ENCODE data around the gene PXMP4. TPM values are rescaled to one million over a fixed set of nuclear protein-coding genes. Genes with fewer than 3 reads are reported as not detected.

PXMP4 gene
- total and polyA plus RNA-seq, 9 of the 15 experiments (the other 6 are each of a cell fraction or from before 2014, with no cell fraction given) = 4.8 to 29.1 (median 6.8) TPM

DNA sequence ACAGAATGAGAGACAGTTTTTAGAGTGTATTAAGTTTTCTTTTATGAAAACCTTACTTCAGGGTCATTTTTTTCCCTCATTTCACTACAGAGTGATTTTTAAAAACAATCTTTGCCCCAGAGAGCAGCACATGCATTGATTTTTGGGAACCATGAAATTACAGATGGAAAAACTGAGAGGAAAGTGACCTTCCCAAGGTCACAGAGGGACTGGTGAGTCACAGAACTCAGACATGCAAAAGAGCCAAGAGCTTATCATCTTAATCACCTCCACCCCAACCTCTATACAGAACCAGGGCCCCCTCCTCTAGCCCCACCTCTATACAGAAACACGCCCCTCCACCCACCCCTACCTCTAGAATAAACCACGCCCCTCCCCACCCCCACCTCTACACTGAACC is 10.7 kb downstream of the PXMP4 start (continued):
- TF ChIP-seq MAZ (CRISPR knock-in tag; conservative IDR thresholded peaks at IDR 0.05 in 1 of 2, IDR thresholded peaks at IDR 0.05 in 1 of 2) (peak in 1 of 2 experiments; percentile 34; a peak in 1 of 4 replicates), SMARCE1 (IDR thresholded peaks at IDR 0.05) (peak; percentile 74), MYC (IDR thresholded peaks at IDR 0.05; ENCODE audit: low read depth, low read length) (no peak), MYC (CRISPR knock-in tag; IDR thresholded peaks at IDR 0.05; ENCODE audit: borderline replicate concordance, low read depth) (no peak), GTF2A2 (tag; IDR thresholded peaks at IDR 0.05) (no peak), HNRNPH1 (optimal IDR thresholded peaks at IDR 0.05; ENCODE audit: low read depth, low read length) (no peak), NFRKB (IDR thresholded peaks at IDR 0.05; ENCODE audit: low read depth) (no peak), HLTF (IDR thresholded peaks at IDR 0.05) (no peak), NFATC3 (IDR thresholded peaks at IDR 0.05) (0 out of 2 replicates have a peak, but pooled peaks have one; percentile 54), JUN (IDR thresholded peaks at IDR 0.05; ENCODE audit: borderline replicate concordance, low read depth, low read length) (peak; percentile 79), JUN (CRISPR knock-in tag; IDR thresholded peaks at IDR 0.05; ENCODE audit: borderline replicate concordance) (no peak), XRCC5 (IDR thresholded peaks at IDR 0.05; ENCODE audit: low read depth, low read length) (no peak), SMARCA4 (IDR thresholded peaks at IDR 0.05) (peak; percentile 73), TAF1 (IDR thresholded peaks at IDR 0.05; ENCODE audit: control insufficient read depth, extremely low read depth, insufficient read depth, low read length, severe bottlenecking) (no peak), SRSF3 (IDR thresholded peaks at IDR 0.05; ENCODE audit: insufficient read depth, low read length) (no peak), PRMT5 (CRISPR knock-in tag; IDR thresholded peaks at IDR 0.05) (no peak)
- TF ChIP-seq, protein P1, sequence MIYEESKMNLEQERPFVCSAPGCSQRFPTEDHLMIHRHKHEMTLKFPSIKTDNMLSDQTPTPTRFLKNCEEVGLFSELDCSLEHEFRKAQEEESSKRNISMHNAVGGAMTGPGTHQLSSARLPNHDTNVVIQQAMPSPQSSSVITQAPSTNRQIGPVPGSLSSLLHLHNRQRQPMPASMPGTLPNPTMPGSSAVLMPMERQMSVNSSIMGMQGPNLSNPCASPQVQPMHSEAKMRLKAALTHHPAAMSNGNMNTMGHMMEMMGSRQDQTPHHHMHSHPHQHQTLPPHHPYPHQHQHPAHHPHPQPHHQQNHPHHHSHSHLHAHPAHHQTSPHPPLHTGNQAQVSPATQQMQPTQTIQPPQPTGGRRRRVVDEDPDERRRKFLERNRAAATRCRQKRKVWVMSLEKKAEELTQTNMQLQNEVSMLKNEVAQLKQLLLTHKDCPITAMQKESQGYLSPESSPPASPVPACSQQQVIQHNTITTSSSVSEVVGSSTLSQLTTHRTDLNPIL (CRISPR knock-in tag; IDR thresholded peaks at IDR 0.05) = no peak
- TF ChIP-seq, protein P2, sequence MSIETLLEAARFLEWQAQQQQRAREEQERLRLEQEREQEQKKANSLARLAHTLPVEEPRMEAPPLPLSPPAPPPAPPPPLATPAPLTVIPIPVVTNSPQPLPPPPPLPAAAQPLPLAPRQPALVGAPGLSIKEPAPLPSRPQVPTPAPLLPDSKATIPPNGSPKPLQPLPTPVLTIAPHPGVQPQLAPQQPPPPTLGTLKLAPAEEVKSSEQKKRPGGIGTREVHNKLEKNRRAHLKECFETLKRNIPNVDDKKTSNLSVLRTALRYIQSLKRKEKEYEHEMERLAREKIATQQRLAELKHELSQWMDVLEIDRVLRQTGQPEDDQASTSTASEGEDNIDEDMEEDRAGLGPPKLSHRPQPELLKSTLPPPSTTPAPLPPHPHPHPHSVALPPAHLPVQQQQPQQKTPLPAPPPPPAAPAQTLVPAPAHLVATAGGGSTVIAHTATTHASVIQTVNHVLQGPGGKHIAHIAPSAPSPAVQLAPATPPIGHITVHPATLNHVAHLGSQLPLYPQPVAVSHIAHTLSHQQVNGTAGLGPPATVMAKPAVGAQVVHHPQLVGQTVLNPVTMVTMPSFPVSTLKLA (conservative IDR thresholded peaks at IDR 0.05) = peak in 1 of 2 experiments; percentile 22; a peak in 1 of 4 replicates
- TF ChIP-seq, protein P3, sequence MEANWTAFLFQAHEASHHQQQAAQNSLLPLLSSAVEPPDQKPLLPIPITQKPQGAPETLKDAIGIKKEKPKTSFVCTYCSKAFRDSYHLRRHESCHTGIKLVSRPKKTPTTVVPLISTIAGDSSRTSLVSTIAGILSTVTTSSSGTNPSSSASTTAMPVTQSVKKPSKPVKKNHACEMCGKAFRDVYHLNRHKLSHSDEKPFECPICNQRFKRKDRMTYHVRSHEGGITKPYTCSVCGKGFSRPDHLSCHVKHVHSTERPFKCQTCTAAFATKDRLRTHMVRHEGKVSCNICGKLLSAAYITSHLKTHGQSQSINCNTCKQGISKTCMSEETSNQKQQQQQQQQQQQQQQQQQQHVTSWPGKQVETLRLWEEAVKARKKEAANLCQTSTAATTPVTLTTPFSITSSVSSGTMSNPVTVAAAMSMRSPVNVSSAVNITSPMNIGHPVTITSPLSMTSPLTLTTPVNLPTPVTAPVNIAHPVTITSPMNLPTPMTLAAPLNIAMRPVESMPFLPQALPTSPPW (CRISPR knock-in tag; IDR thresholded peaks at IDR 0.05) = peak; percentile 66
- TF ChIP-seq, protein P4, sequence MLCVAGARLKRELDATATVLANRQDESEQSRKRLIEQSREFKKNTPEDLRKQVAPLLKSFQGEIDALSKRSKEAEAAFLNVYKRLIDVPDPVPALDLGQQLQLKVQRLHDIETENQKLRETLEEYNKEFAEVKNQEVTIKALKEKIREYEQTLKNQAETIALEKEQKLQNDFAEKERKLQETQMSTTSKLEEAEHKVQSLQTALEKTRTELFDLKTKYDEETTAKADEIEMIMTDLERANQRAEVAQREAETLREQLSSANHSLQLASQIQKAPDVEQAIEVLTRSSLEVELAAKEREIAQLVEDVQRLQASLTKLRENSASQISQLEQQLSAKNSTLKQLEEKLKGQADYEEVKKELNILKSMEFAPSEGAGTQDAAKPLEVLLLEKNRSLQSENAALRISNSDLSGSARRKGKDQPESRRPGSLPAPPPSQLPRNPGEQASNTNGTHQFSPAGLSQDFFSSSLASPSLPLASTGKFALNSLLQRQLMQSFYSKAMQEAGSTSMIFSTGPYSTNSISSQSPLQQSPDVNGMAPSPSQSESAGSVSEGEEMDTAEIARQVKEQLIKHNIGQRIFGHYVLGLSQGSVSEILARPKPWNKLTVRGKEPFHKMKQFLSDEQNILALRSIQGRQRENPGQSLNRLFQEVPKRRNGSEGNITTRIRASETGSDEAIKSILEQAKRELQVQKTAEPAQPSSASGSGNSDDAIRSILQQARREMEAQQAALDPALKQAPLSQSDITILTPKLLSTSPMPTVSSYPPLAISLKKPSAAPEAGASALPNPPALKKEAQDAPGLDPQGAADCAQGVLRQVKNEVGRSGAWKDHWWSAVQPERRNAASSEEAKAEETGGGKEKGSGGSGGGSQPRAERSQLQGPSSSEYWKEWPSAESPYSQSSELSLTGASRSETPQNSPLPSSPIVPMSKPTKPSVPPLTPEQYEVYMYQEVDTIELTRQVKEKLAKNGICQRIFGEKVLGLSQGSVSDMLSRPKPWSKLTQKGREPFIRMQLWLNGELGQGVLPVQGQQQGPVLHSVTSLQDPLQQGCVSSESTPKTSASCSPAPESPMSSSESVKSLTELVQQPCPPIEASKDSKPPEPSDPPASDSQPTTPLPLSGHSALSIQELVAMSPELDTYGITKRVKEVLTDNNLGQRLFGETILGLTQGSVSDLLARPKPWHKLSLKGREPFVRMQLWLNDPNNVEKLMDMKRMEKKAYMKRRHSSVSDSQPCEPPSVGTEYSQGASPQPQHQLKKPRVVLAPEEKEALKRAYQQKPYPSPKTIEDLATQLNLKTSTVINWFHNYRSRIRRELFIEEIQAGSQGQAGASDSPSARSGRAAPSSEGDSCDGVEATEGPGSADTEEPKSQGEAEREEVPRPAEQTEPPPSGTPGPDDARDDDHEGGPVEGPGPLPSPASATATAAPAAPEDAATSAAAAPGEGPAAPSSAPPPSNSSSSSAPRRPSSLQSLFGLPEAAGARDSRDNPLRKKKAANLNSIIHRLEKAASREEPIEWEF (CRISPR knock-in tag; IDR thresholded peaks at IDR 0.05) = no peak
